OCI-LY3 (cell line): ENCODE data around the gene NDFIP1.

Experiments used
- H2AFZ ChIP-seq: fragments of 200-600, 300-600 bp; shearing (Covaris generic); 2 replicates; pipeline ENCODE4 v1.6.0; 2014; ENCODE audit warnings: antibody characterized with exemption, low read depth, low read length
- H3K27ac ChIP-seq: fragments of 200-600, 300-600 bp; sonication (generic); 2 replicates; pipeline ENCODE4 v1.5.1; 2014; ENCODE audit warnings: mild to moderate bottlenecking, low read length, moderate library complexity, mixed read lengths
- H3K27me3 ChIP-seq: fragments of 200-600, 300-600 bp; sonication (generic); 2 replicates; pipeline ENCODE4 v1.6.1; 2014; ENCODE audit warnings: low read depth, low read length, mixed read lengths
- H3K36me3 ChIP-seq: fragments of 200-600, 300-600 bp; sonication (generic); replicated peaks from 2 replicates; pipeline ENCODE3; 2014; ENCODE audit warnings: low read depth, low read length, mixed read lengths
- H3K4me1 ChIP-seq: fragments of 300-600, 200-600 bp; sonication (generic); 2 replicates; pipeline ENCODE4 v1.6.1; 2014; ENCODE audit warnings: low read length, mixed read lengths
- H3K4me2 ChIP-seq: fragments of 200-600, 300-600 bp; sonication (generic); 2 replicates; pipeline ENCODE4 v1.6.1; 2014; ENCODE audit warnings: low read length, mixed read lengths
- H3K4me3 ChIP-seq: fragments of 300-600, 200-600 bp; sonication (generic); 2 replicates; pipeline ENCODE4 v1.5.1; 2014; ENCODE audit warnings: antibody characterized with exemption, mild to moderate bottlenecking, low read length, moderate library complexity
- H3K79me2 ChIP-seq: fragments of 300-600, 200-600 bp; shearing (Covaris generic); 2 replicates; pipeline ENCODE4 v1.6.1; 2014; ENCODE audit warnings: mild to moderate bottlenecking, low read length, mixed read lengths
- H3K9ac ChIP-seq: fragments of 300-600, 200-600 bp; shearing (Covaris generic); 2 replicates; pipeline ENCODE4 v1.6.0; 2014; ENCODE audit warnings: mild to moderate bottlenecking, low read length, moderate library complexity
- H3K9me3 ChIP-seq: fragments of 200-600, 300-600 bp; shearing (Covaris generic); 2 replicates; pipeline ENCODE4 v1.6.1; 2014; ENCODE audit warnings: low read length, mixed read lengths; ENCODE audit not compliant: insufficient read depth
- H4K20me1 ChIP-seq: fragments of 200-600, 300-600 bp; sonication (generic); 2 replicates; pipeline ENCODE4 v1.6.1; 2016; ENCODE audit warnings: low read length, mixed read lengths; ENCODE audit not compliant: insufficient read depth
- CTCF ChIP-seq: fragments of 200-600, 300-600 bp; sonication (generic); IDR thresholded peaks from 2 replicates; pipeline ENCODE4 v1.5.1; 2014; ENCODE audit warnings: antibody characterized with exemption, low read length, low read depth
- EZH2phosphoT487 ChIP-seq: fragments of 200-600 bp; shearing (Covaris generic); IDR thresholded peaks from 2 replicates; pipeline ENCODE4 v1.6.1; 2018; ENCODE audit warnings: antibody characterized with exemption, mixed run types, low read depth

Gene NDFIP1

GRCh38 chr5:142149363-142149762 is 40.8 kb downstream of the NDFIP1 start:
- H3K9me3 ChIP-seq, result no peaks in the 10 kb centered on the region
- H3K36me3 ChIP-seq, result peaks cover 2% of the 10 kb centered on the region
- H3K27ac ChIP-seq, result no peak overlapping the region
- H4K20me1 ChIP-seq, result no peaks in the 10 kb centered on the region
- H3K27me3 ChIP-seq, result no peaks in the 10 kb centered on the region
- no peak overlapping the region for H2AFZ ChIP-seq
- TF ChIP-seq CTCF (no peak), EZH2phosphoT487 (no peak)
- no peaks in the 10 kb centered on the region for H3K79me2 ChIP-seq
- no peak overlapping the region for H3K9ac ChIP-seq
- H3K4me3 ChIP-seq, result no peak overlapping the region
- H3K4me1 ChIP-seq, result no peaks in the 10 kb centered on the region
- H3K4me2 ChIP-seq, result no peak overlapping the region

DNA sequence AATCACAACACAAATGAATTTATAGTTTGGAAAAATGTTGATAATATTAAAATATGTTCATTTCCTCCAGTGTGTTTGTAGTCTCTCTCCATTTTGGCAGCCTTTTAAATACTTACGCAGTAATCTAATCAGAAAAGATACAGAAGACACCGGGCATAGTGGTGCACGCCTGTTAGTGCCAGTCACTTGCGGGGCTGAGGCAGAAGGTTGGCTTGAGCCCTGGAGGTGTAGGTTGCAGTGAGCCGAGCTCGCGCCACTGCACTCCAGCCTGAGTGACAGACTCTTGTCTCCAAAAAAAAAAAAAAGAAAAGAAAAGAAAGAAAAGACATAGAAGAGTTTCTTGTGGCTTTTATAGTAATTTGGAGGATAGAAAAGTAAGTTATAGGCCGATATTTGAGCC is 41.9 kb downstream of the NDFIP1 start:
- Histone ChIP-seq H3K4me2 (no peak overlapping the region), H3K9ac (no peak overlapping the region), H3K4me1 (no peaks in the 10 kb centered on the region), H3K27me3 (no peaks in the 10 kb centered on the region), H3K36me3 (peaks cover 2% of the 10 kb centered on the region), H3K79me2 (no peaks in the 10 kb centered on the region), H3K27ac (no peak overlapping the region), H2AFZ (no peak overlapping the region), H3K9me3 (no peaks in the 10 kb centered on the region), H4K20me1 (no peaks in the 10 kb centered on the region), H3K4me3 (no peak overlapping the region)
- no peak for TF ChIP-seq EZH2phosphoT487
- no peak for TF ChIP-seq CTCF

GRCh38 chr5:142151436-142152383 is 43.1 kb downstream of the NDFIP1 start:
- Histone ChIP-seq H4K20me1 (no peaks in the 10 kb centered on the region), H3K79me2 (no peaks in the 10 kb centered on the region), H3K4me3 (no peak overlapping the region), H3K9ac (no peak overlapping the region), H3K9me3 (no peaks in the 10 kb centered on the region), H3K4me2 (no peak overlapping the region), H3K36me3 (peaks cover 2% of the 10 kb centered on the region), H3K4me1 (no peaks in the 10 kb centered on the region), H3K27me3 (no peaks in the 10 kb centered on the region), H2AFZ (no peak overlapping the region), H3K27ac (no peak overlapping the region)
- TF ChIP-seq CTCF (peak; percentile 72), EZH2phosphoT487 (no peak)

- no peak overlapping the region for H3K4me3 ChIP-seq
- TF ChIP-seq EZH2phosphoT487 (no peak), CTCF (no peak)
- H3K27ac ChIP-seq, result no peak overlapping the region
- no peaks in the 10 kb centered on the region for H4K20me1 ChIP-seq
- no peak overlapping the region for H2AFZ ChIP-seq
- no peaks in the 10 kb centered on the region for H3K27me3 ChIP-seq
- H3K4me1 ChIP-seq, result no peaks in the 10 kb centered on the region
- H3K9me3 ChIP-seq, result no peaks in the 10 kb centered on the region
- no peak overlapping the region for H3K9ac ChIP-seq
- H3K79me2 ChIP-seq, result no peaks in the 10 kb centered on the region
- no peak overlapping the region for H3K4me2 ChIP-seq
- H3K36me3 ChIP-seq, result peaks cover 2% of the 10 kb centered on the region
These were observed 43.8 kb downstream of the NDFIP1 start for GRCh38 chr5:142152384-142152732.
